Endothelial cell (in vitro differentiated cells): ENCODE measurements around the gene C1QL1. TPM values are rescaled to one million over a fixed set of nuclear protein-coding genes. Genes with fewer than 3 reads are reported as not detected.

Experiments used
- DNase-seq: peaks from one replicate; pipeline ENCODE4 v3.0.0; 2021; ENCODE audit warnings: low spot score
- H3K27ac Mint-ChIP-seq: one replicate; pipeline ENCODE4 v1.8.0; 2021; ENCODE audit warnings: mixed read lengths, inconsistent platforms; ENCODE audit not compliant: unreplicated experiment
- H3K27me3 Mint-ChIP-seq: one replicate; pipeline ENCODE4 v1.8.0; 2021; ENCODE audit warnings: mild to moderate bottlenecking, moderate library complexity, mixed read lengths, inconsistent platforms; ENCODE audit not compliant: unreplicated experiment
- H3K36me3 Mint-ChIP-seq: one replicate; pipeline ENCODE4 v1.8.0; 2021; ENCODE audit warnings: mild to moderate bottlenecking, low read depth, mixed read lengths, inconsistent platforms; ENCODE audit not compliant: unreplicated experiment
- H3K4me1 Mint-ChIP-seq: one replicate; pipeline ENCODE4 v1.8.0; 2021; ENCODE audit warnings: mild to moderate bottlenecking, mixed read lengths, inconsistent platforms; ENCODE audit not compliant: unreplicated experiment
- H3K4me3 Mint-ChIP-seq: one replicate; pipeline ENCODE4 v1.8.0; 2021; ENCODE audit warnings: mild to moderate bottlenecking, mixed read lengths, inconsistent platforms; ENCODE audit not compliant: unreplicated experiment
- H3K9me3 Mint-ChIP-seq: one replicate; pipeline ENCODE4 v1.8.0; 2021; ENCODE audit warnings: mixed read lengths, inconsistent platforms; ENCODE audit not compliant: unreplicated experiment
- CTCF ChIP-seq: fragments of 200-600 bp; sonication (generic); IDR thresholded peaks from one replicate; pipeline ENCODE4 v1.5.0; 2021; ENCODE audit warnings: antibody characterized with exemption; ENCODE audit not compliant: unreplicated experiment
- total RNA-seq: library from RNA; stranded (reverse); fragmentation: NEBNext Ultra II Directional; extraction: Animal tissue kit (Norgen Biotek cat#: 25700); gene quantifications from one replicate; pipeline ENCODE4 v1.2.1, GENCODE V29; 2021; ENCODE audit not compliant: unreplicated experiment

Gene C1QL1
- total RNA-seq, 1 donor from 2014 or later = not detected

DNA sequence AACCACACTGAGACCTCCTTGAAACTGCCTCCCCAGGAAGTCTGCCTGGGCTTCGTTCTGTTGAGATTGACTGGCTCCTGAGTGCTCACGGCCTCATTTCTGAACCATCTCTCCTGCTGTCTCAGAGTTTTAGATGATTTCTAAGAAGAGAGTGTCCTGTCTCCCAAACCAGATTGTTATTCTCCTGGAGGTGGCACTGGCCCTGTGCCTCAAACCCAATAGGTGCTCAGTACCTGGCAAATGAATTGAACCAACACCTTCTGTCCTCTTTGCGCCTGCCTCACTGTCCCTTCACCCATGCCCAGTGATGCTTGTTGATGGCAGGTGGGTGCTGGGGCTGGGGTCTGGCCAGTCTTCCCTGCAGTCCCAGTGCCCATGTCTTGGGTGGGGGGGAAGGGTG, 36.3 kb upstream of the C1QL1 start:
- no peaks in the 10 kb centered on the region for H3K36me3 Mint-ChIP-seq
- no peak overlapping the region for H3K4me3 Mint-ChIP-seq
- no peak for TF ChIP-seq CTCF
- no peak for DNase-seq
- no peaks in the 10 kb centered on the region for H3K9me3 Mint-ChIP-seq
- H3K4me1 Mint-ChIP-seq = peaks cover 6% of the 10 kb centered on the region
- no peak overlapping the region for H3K27ac Mint-ChIP-seq
- H3K27me3 Mint-ChIP-seq = peaks cover 5% of the 10 kb centered on the region

DNA sequence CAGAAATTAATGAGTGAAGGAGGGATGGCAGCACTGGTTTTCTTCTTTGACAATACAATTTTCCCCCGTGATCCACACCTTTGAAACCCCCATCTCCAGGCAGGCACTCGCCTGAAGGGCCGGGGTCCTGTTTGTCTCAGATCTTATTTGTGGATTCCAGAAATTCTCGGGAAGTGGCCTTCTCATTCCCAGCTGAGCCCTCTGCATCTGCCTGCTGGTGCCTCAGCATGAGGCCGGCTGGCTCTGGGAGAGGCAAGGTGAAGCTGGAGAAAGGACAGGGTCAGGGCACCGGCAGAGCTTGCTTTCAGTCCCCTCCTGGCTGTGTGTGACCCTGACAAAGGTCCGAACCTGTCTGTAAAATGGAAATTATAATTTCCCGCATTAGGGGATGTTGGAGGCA, 35.8 kb upstream of the C1QL1 start:
- no peak overlapping the region for H3K27ac Mint-ChIP-seq

GRCh38 chr17:45001310-45001709, 33.2 kb upstream of the C1QL1 start:
- Mint-ChIP-seq H3K27me3 (peaks cover 3% of the 10 kb centered on the region), H3K9me3 (no peaks in the 10 kb centered on the region), H3K36me3 (no peaks in the 10 kb centered on the region), H3K27ac (no peak overlapping the region), H3K4me3 (no peak overlapping the region), H3K4me1 (peaks cover 4% of the 10 kb centered on the region)
- no peak for TF ChIP-seq CTCF
- no peak for DNase-seq

More for the DNA sequence above, 35.8 kb upstream of the C1QL1 start:
- TF ChIP-seq CTCF = no peak
- no peak for DNase-seq
- Mint-ChIP-seq H3K4me3 (no peak overlapping the region), H3K9me3 (no peaks in the 10 kb centered on the region), H3K36me3 (no peaks in the 10 kb centered on the region), H3K4me1 (peaks cover 6% of the 10 kb centered on the region), H3K27me3 (peaks cover 5% of the 10 kb centered on the region)

DNA sequence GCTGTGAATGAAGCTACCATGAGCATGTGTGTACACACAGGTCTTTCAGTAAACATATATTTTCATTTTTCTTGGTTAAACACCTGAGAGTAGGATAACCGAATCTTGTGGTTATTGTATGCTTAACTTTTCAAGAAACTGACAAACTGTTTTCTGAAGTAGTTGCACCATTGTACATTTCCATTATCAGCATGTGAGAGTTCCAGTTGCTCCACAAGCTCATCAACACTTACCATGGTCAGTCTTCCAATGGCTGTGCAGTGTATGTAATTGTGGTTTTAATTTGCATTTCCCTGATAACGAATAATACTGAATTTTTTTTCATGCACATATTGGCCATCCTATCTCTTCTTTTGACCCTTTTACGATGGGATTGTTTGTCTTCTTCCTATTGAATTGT, 31.3 kb upstream of the C1QL1 start:
- DNase-seq = no peak
- no peak for TF ChIP-seq CTCF
- Mint-ChIP-seq H3K9me3 (no peaks in the 10 kb centered on the region), H3K27ac (no peak overlapping the region), H3K27me3 (peaks cover 5% of the 10 kb centered on the region), H3K4me1 (peaks cover 3% of the 10 kb centered on the region), H3K4me3 (no peak overlapping the region), H3K36me3 (peaks cover 2% of the 10 kb centered on the region)

GRCh38 chr17:44998646-44999045, 30.5 kb upstream of the C1QL1 start:
- Mint-ChIP-seq H3K27ac (no peak overlapping the region), H3K27me3 (peaks cover 9% of the 10 kb centered on the region)

More at GRCh38 chr17:44998646-44999045, 30.5 kb upstream of the C1QL1 start:
- peaks cover 5% of the 10 kb centered on the region for H3K36me3 Mint-ChIP-seq
- H3K9me3 Mint-ChIP-seq = no peaks in the 10 kb centered on the region
- no peak for TF ChIP-seq CTCF
- H3K4me1 Mint-ChIP-seq = no peaks in the 10 kb centered on the region
- no peak for DNase-seq
- peak overlapping the region; percentile 26 for H3K4me3 Mint-ChIP-seq
